CD4-positive, alpha-beta T cell (primary cell): ENCODE measurements around the gene RB1. TPM values are rescaled to one million over a fixed set of nuclear protein-coding genes. Genes with fewer than 3 reads are reported as not detected.

Source experiments
- ATAC-seq: fragments of 200-7000 bp; cut with Tn5 transposase; one replicate; pipeline ENCODE4 v1.10.0; 2022; ENCODE audit warnings: mild to moderate bottlenecking; ENCODE audit not compliant: poor library complexity
- CTCF ChIA-PET: fragments of 350-600 bp; sonication (Branson Sonifier 250); formaldehyde crosslinking; loops from one replicate; lab custom pipeline; 2021; ENCODE audit warnings: antibody characterized with exemption, inconsistent platforms; lab: Charles Lee
- POLR2A ChIA-PET: fragments of 350-600 bp; sonication (Branson Sonifier 250); formaldehyde crosslinking; loops from one replicate; lab custom pipeline; 2021; ENCODE audit warnings: antibody characterized with exemption, inconsistent platforms; lab: Charles Lee
- DNase-seq, 14 experiments: peaks; one replicate each; pipeline ENCODE4 v3.0.0-alpha.2; 2013 to 2020; ENCODE audit warnings: mixed read lengths in 2 of 14
- H3K27ac ChIP-seq, 2 donors: one replicate each; pipeline versions ENCODE4 v1.5.1 to v1.7.0; 2013; ENCODE audit warnings: low read length in 2 of 2, low read depth in 1 of 2, mild to moderate bottlenecking in 1 of 2
- H3K27me3 ChIP-seq, 2 experiments: 1 replicate in 1 of 2; 2 replicates in 1 of 2; pipeline versions ENCODE4 v1.6.1 to v1.7.0; 2013; ENCODE audit warnings: low read length in 2 of 2, control low read depth in 1 of 2, mild to moderate bottlenecking in 1 of 2, moderate library complexity in 1 of 2; ENCODE audit not compliant: insufficient read depth in 2 of 2, control insufficient read depth in 1 of 2
- H3K36me3 ChIP-seq: one replicate; pipeline ENCODE4 v1.6.1; 2013; ENCODE audit warnings: low read length, control low read depth; ENCODE audit not compliant: insufficient read depth
- H3K4me1 ChIP-seq: one replicate; pipeline ENCODE4 v1.6.1; 2013; ENCODE audit warnings: low read length, control low read depth; ENCODE audit not compliant: insufficient read depth
- H3K4me3 ChIP-seq: one replicate; pipeline ENCODE4 v1.5.1; 2013; ENCODE audit warnings: mild to moderate bottlenecking, low read length, moderate library complexity
- H3K9me3 ChIP-seq, 2 experiments: 1 replicate in 1 of 2; 2 replicates in 1 of 2; pipeline versions ENCODE4 v1.6.1 to v1.7.0; 2013; ENCODE audit warnings: low read length in 2 of 2, mild to moderate bottlenecking in 2 of 2, control low read depth in 1 of 2, moderate library complexity in 1 of 2; ENCODE audit not compliant: control insufficient read depth in 1 of 2, insufficient read depth in 1 of 2
- H3K27ac Mint-ChIP-seq: one replicate; pipeline ENCODE4 v1.8.0; 2020; ENCODE audit warnings: mixed read lengths
- H3K27me3 Mint-ChIP-seq: one replicate; pipeline ENCODE4 v1.8.0; 2021; ENCODE audit warnings: mixed read lengths
- H3K36me3 Mint-ChIP-seq: one replicate; pipeline ENCODE4 v1.8.0; 2021; ENCODE audit warnings: low read depth, mixed read lengths
- H3K4me1 Mint-ChIP-seq: one replicate; pipeline ENCODE4 v1.8.0; 2021; ENCODE audit warnings: low read depth, mixed read lengths
- H3K4me3 Mint-ChIP-seq: one replicate; pipeline ENCODE4 v1.8.0; 2020; ENCODE audit warnings: mild to moderate bottlenecking, mixed read lengths
- H3K9me3 Mint-ChIP-seq: one replicate; pipeline ENCODE4 v1.8.0; 2020; ENCODE audit warnings: mixed read lengths
- intact Hi-C, 2 experiments: fragments of 100-400 bp; cut with DNase I in 1 of 2; cut with micrococcal nuclease in 1 of 2; formaldehyde crosslinking; loops; one replicate each; pipeline versions ENCODE4 v1.15.1 to v1.9.0; 2023 to 2025; cut with DNase I, micrococcal nuclease
- total RNA-seq, 174 experiments: library from RNA in 2 of 174; stranded (reverse) in 2 of 174; gene quantifications; one replicate each; pipeline ENCODE4 v1.2.3 and lab custom pipeline; 2021 to 2026
- TF ChIP-seq, protein P1 (sequence below): fragments of 200-600 bp; IDR thresholded peaks from one replicate; pipeline ENCODE4 v1.8.0; 2022; ENCODE audit warnings: antibody characterized with exemption, mild to moderate bottlenecking

RB1 gene
- total RNA-seq, 2 experiments from 2014 or later = 14.9 to 18.4 TPM

DNA sequence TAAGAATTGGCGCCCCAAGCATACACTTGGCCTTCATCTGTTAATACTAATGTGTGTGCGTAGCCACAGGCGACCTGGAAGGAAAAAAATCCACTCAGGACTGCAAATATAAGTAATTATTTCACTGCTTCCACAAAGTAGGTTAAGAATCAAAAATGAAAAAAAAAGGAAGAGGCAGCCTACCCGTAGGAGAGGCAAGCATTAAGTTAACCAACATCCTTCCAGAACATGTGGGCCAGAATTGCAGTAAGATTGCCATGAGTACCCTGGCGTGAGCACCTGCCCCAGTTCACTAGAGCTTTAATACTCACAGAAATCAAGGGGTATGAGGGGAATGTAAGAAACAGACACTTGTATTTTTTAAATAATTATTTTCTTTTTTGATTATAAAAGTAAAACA, 207.1 kb downstream of the RB1 start:
- Mint-ChIP-seq H3K27me3 (no peaks in the 10 kb centered on the region), H3K36me3 (no peaks in the 10 kb centered on the region), H3K27ac (peak overlapping the region; percentile 30), H3K4me1 (peaks cover 32% of the 10 kb centered on the region), H3K4me3 (no peak overlapping the region), H3K9me3 (no peaks in the 10 kb centered on the region)
- Histone ChIP-seq H3K36me3 (no peaks in the 10 kb centered on the region), H3K27me3 (no peaks in the 10 kb centered on the region), H3K4me3 (no peak overlapping the region), H3K27ac (no peak overlapping the region), H3K4me1 (peaks cover 20% of the 10 kb centered on the region), H3K9me3 (no peaks in the 10 kb centered on the region)
- intact Hi-C loops = no loop called here
- TF ChIP-seq, protein P1, sequence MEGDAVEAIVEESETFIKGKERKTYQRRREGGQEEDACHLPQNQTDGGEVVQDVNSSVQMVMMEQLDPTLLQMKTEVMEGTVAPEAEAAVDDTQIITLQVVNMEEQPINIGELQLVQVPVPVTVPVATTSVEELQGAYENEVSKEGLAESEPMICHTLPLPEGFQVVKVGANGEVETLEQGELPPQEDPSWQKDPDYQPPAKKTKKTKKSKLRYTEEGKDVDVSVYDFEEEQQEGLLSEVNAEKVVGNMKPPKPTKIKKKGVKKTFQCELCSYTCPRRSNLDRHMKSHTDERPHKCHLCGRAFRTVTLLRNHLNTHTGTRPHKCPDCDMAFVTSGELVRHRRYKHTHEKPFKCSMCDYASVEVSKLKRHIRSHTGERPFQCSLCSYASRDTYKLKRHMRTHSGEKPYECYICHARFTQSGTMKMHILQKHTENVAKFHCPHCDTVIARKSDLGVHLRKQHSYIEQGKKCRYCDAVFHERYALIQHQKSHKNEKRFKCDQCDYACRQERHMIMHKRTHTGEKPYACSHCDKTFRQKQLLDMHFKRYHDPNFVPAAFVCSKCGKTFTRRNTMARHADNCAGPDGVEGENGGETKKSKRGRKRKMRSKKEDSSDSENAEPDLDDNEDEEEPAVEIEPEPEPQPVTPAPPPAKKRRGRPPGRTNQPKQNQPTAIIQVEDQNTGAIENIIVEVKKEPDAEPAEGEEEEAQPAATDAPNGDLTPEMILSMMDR = no peak
- DNase-seq (no peak), ATAC-seq (no peak)
- ChIA-PET CTCF (interaction anchor here (0.8 to 1.0 kb wide), 2 partner anchors 17 to 176 kb away, joined by 3 read pairs; no protein-coding TSS in a partner anchor), POLR2A (interaction anchor here (1.1 to 1.2 kb wide), 2 partner anchors 22 kb away, joined by 3 to 14 read pairs; partner anchors contain the start of gene RCBTB2)

DNA sequence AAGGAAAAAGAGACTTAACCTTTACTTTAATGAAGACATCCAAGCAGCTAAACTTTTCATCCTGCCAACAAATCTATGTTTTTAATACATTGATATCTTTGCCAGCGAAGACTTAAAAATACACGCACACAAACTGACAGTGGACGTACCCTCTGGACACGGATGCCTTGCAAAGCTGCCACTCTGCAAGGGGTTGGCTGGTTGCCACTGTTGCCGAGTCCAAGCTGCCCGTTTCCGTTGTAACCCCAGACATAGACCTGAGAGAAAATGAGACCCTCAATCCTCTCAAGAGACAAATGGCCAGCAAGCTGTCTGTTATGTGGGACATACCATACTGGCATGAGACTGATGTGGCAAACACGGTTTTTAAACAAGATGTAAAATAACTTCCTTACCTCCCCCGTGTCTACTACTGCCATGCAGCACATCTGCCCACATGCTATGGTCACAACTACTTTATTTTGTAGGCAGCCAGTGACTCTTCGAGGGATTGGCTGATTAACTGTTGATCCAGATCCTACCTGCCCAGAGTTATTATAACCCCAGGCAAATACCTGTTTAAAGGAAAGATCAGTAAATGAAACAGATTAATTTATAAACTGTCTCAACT, 208.2 kb downstream of the RB1 start:
- Histone ChIP-seq H3K4me1 (peaks cover 10% of the 10 kb centered on the region), H3K27ac (no peak overlapping the region), H3K27me3 (no peaks in the 10 kb centered on the region), H3K4me3 (no peak overlapping the region), H3K36me3 (no peaks in the 10 kb centered on the region), H3K9me3 (no peaks in the 10 kb centered on the region)
- H3K4me1 Mint-ChIP-seq = peaks cover 22% of the 10 kb centered on the region
- H3K36me3 Mint-ChIP-seq = no peaks in the 10 kb centered on the region
- no peak for DNase-seq
- intact Hi-C loops = no loop called here
- H3K4me3 Mint-ChIP-seq = no peak overlapping the region
- H3K9me3 Mint-ChIP-seq = no peaks in the 10 kb centered on the region
- CTCF ChIA-PET = interaction anchor here (1.0 kb wide), 1 partner anchor 18 kb away, joined by 3 read pairs; no protein-coding TSS in a partner anchor
- H3K27ac Mint-ChIP-seq = no peak overlapping the region
- no peak for ATAC-seq
- POLR2A ChIA-PET = interaction anchor here (0.7 to 1.1 kb wide), 2 partner anchors 21 to 474 kb away, joined by 3 read pairs; partner anchors contain the start of gene RCBTB2
- TF ChIP-seq, protein P1 = no peak
- H3K27me3 Mint-ChIP-seq = no peaks in the 10 kb centered on the region

GRCh38 chr13:48514793-48515192, 211.2 kb downstream of the RB1 start:
- Mint-ChIP-seq H3K4me1 (peaks cover 11% of the 10 kb centered on the region), H3K4me3 (no peak overlapping the region), H3K27ac (no peak overlapping the region), H3K9me3 (no peaks in the 10 kb centered on the region), H3K27me3 (no peaks in the 10 kb centered on the region), H3K36me3 (no peaks in the 10 kb centered on the region)
- DNase-seq (no peak), ATAC-seq (no peak)
- intact Hi-C loops = no loop called here
- ChIA-PET POLR2A (interaction anchor here (1.5 kb wide), 1 partner anchor 9 kb away, joined by 6 read pairs; no protein-coding TSS in a partner anchor), CTCF (no interaction called here)
- no peaks in the 10 kb centered on the region for H3K9me3 ChIP-seq
- no peak overlapping the region for H3K4me3 ChIP-seq
- TF ChIP-seq, protein P1 = no peak
- H3K4me1 ChIP-seq = peaks cover 4% of the 10 kb centered on the region
- H3K27ac ChIP-seq = no peak overlapping the region
- no peaks in the 10 kb centered on the region for H3K36me3 ChIP-seq
- no peaks in the 10 kb centered on the region for H3K27me3 ChIP-seq
